NT2/D1 (cell line): ENCODE results near the gene LDHB.
"Not testable (repeated sequence)": the region's sequence is repeated elsewhere in the genome, so short reads cannot be mapped to it uniquely, and the experiment has no call there.

ENCODE experiments used
- DNase-seq: peaks from one replicate; pipeline ENCODE4 v3.0.0-alpha.2; 2011; ENCODE audit warnings: low read depth, low spot score
- H3K27me3 ChIP-seq: 2 replicates; pipeline ENCODE4 v1.6.0; 2011; ENCODE audit warnings: mild to moderate bottlenecking; ENCODE audit not compliant: insufficient read length, insufficient read depth
- H3K36me3 ChIP-seq: 2 replicates; pipeline ENCODE4 v1.6.1; 2011; ENCODE audit warnings: mild to moderate bottlenecking, low read length, mixed read lengths; ENCODE audit not compliant: insufficient read depth, insufficient read length
- H3K4me1 ChIP-seq: 2 replicates; pipeline ENCODE4 v1.5.1; 2011; ENCODE audit not compliant: insufficient read depth, insufficient read length
- H3K4me3 ChIP-seq: 2 replicates; pipeline ENCODE4 v1.5.1; 2011; ENCODE audit warnings: low read depth; ENCODE audit not compliant: insufficient read length
- H3K9ac ChIP-seq: 2 replicates; pipeline ENCODE4 v1.6.0; 2011; ENCODE audit warnings: low read depth; ENCODE audit not compliant: insufficient read length
- H3K9me3 ChIP-seq: 2 replicates; pipeline ENCODE4 v1.5.1; 2011; ENCODE audit warnings: mild to moderate bottlenecking, low read length; ENCODE audit not compliant: insufficient read depth
- SUZ12 ChIP-seq: IDR thresholded peaks from 2 replicates; pipeline ENCODE4 v1.6.1; 2011; ENCODE audit not compliant: insufficient read length, insufficient read depth; ENCODE audit errors: extremely low read depth
- YY1 ChIP-seq: IDR thresholded peaks from 2 replicates; pipeline ENCODE4 v1.6.1; 2011; ENCODE audit not compliant: insufficient read length, insufficient read depth
- ZNF274 ChIP-seq: IDR thresholded peaks from 2 replicates; pipeline ENCODE4 v1.6.1; 2011; ENCODE audit warnings: mild to moderate bottlenecking, low read depth, low read length

Gene LDHB

GRCh38 chr12:21675641-21676040 lies 18.0 kb upstream of the LDHB start:
- no peak for DNase-seq
- TF ChIP-seq YY1: no peak
- no peak for TF ChIP-seq ZNF274
- TF ChIP-seq SUZ12: no peak

GRCh38 chr12:21675096-21675495 lies 17.5 kb upstream of the LDHB start:
- DNase-seq: no peak
- H3K36me3 ChIP-seq: no peaks in the 10 kb centered on the region
- H3K4me3 ChIP-seq: no peak overlapping the region
- H3K9ac ChIP-seq: no peak overlapping the region
- no peaks in the 10 kb centered on the region for H3K4me1 ChIP-seq
- H3K27me3 ChIP-seq: no peaks in the 10 kb centered on the region
- TF ChIP-seq SUZ12: no peak
- H3K9me3 ChIP-seq: no peaks in the 10 kb centered on the region

More at GRCh38 chr12:21675641-21676040, 18.0 kb upstream of the LDHB start:
- Histone ChIP-seq H3K9ac (no peak overlapping the region), H3K27me3 (no peaks in the 10 kb centered on the region), H3K9me3 (no peaks in the 10 kb centered on the region), H3K4me1 (no peaks in the 10 kb centered on the region), H3K4me3 (no peak overlapping the region), H3K36me3 (no peaks in the 10 kb centered on the region)

- H3K9ac ChIP-seq, H3K4me1 ChIP-seq, H3K4me3 ChIP-seq, H3K27me3 ChIP-seq, H3K36me3 ChIP-seq, DNase-seq, H3K9me3 ChIP-seq: not testable (repeated sequence)
Observed at GRCh38 chr12:21673830-21674552, 16.3 kb upstream of the LDHB start.

GRCh38 chr12:21672146-21672545 lies 14.5 kb upstream of the LDHB start:
- H3K4me3 ChIP-seq: no peak overlapping the region
- TF ChIP-seq ZNF274: no peak
- no peak for TF ChIP-seq YY1
- TF ChIP-seq SUZ12: no peak
- DNase-seq: no peak
- H3K9ac ChIP-seq: no peak overlapping the region
- H3K36me3 ChIP-seq: no peaks in the 10 kb centered on the region
- no peaks in the 10 kb centered on the region for H3K4me1 ChIP-seq
- no peaks in the 10 kb centered on the region for H3K27me3 ChIP-seq
- H3K9me3 ChIP-seq: no peaks in the 10 kb centered on the region

GRCh38 chr12:21666722-21667121 lies 9.1 kb upstream of the LDHB start:
- TF ChIP-seq SUZ12: no peak
- H3K9ac ChIP-seq: no peak overlapping the region
- H3K4me1 ChIP-seq: no peaks in the 10 kb centered on the region
- no peaks in the 10 kb centered on the region for H3K27me3 ChIP-seq
- H3K4me3 ChIP-seq: no peak overlapping the region
- H3K36me3 ChIP-seq: no peaks in the 10 kb centered on the region
- no peaks in the 10 kb centered on the region; the same call in 1 of the 2 replicates for H3K9me3 ChIP-seq
- DNase-seq: no peak

GRCh38 chr12:21665816-21666215 lies 8.2 kb upstream of the LDHB start:
- peaks cover 8% of the 10 kb centered on the region; the same call in 1 of the 2 replicates for H3K9me3 ChIP-seq
- no peak for DNase-seq
- H3K4me1 ChIP-seq: no peaks in the 10 kb centered on the region
- no peak overlapping the region for H3K4me3 ChIP-seq
- TF ChIP-seq SUZ12 (no peak), YY1 (no peak), ZNF274 (no peak)
- no peaks in the 10 kb centered on the region for H3K36me3 ChIP-seq
- no peaks in the 10 kb centered on the region for H3K27me3 ChIP-seq
- H3K9ac ChIP-seq: no peak overlapping the region

- no peak for TF ChIP-seq ZNF274
- no peak for TF ChIP-seq YY1
- TF ChIP-seq SUZ12: no peak
- no peak for DNase-seq
- no peak overlapping the region for H3K9ac ChIP-seq
Observed at GRCh38 chr12:21662122-21662792, 4.6 kb upstream of the LDHB start.

GRCh38 chr12:21661396-21662093 lies 3.9 kb upstream of the LDHB start:
- not testable (repeated sequence) for H3K9me3 ChIP-seq, H3K27me3 ChIP-seq, H3K4me1 ChIP-seq, H3K4me3 ChIP-seq, H3K36me3 ChIP-seq, DNase-seq, H3K9ac ChIP-seq

More at GRCh38 chr12:21662122-21662792, 4.6 kb upstream of the LDHB start:
- Histone ChIP-seq H3K9me3 (peaks cover 8% of the 10 kb centered on the region; the same call in 1 of the 2 replicates), H3K27me3 (no peaks in the 10 kb centered on the region), H3K4me3 (no peak overlapping the region), H3K4me1 (no peaks in the 10 kb centered on the region), H3K36me3 (no peaks in the 10 kb centered on the region)
